HG02763 (cell line): ENCODE results near the gene CYP27C1.

Experiments used
- ATAC-seq: cut with Tn5 transposase; IDR thresholded peaks from one replicate; pipeline ENCODE4 v1.9.1; 2021; ENCODE audit warnings: mild to moderate bottlenecking, moderate library complexity; ENCODE audit not compliant: unreplicated experiment

The CYP27C1 gene

DNA sequence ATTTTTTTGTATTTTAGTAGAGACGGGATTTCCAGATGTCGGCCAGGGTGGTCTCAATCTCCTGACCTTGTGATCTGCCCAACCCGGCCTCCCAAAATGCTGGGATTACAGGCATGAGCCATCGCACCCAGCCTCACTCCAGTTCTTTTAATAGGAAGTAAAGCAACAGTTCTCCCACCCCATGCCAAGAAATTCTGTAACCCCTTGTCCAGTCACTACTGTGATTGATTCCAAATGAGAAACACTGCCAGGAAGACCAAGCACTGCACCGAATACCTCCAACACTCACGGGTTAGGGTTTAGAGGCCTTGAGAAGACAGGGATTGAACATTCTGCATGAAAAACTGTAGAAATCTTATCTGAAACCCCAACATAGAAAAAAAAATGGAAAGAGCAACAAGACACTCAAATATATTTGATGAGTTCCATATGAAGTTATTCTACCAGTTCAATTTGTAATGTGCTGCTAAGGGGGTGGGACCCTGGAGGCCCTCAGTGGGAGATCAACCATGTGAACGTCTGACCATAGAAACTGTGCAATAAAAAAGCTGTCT lies 65.0 kb downstream of the CYP27C1 start:
- no peak for ATAC-seq

DNA sequence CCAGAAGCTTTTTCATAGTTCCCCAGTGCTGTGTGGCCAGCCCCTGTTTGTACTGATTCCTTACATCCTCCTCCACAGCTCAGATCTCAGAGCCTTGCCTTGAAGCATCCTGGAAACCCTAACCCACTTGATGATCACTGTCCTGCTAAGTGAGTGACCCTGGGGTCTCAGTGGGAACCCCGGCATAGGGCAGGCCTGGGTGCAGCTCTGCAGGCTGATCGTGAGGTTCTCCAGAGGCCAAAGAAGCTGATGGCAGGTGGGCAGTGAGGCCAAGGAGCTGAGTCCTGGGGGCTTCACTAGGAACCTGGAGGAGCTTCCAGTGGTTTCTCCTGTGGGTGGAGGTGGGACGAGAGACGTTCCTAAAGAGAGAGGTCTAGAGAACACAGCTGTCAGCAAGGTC lies 65.7 kb downstream of the CYP27C1 start:
- ATAC-seq: no peak

DNA sequence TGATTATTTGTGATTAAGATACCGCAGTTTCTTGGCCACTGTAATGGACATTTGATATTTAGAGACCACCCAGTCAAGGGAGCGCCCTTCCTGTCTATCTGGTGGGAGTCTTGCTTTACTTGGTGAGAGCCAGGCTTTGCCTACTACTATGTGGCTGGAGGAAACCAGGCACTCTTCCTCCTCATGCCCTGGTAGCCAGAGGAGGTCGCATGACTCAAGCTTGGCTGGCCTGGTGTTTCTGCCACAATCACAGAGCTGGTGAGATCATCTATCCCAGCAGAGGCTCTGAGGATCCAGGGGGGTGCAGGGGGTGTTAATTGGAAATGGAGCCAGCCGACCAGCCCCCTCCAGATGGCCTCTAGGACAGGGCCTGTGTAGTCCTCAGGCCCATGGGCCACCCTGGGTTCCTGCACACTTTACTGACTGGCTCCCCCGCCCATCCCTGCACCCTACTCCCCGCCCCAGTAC lies 66.4 kb downstream of the CYP27C1 start:
- ATAC-seq: no peak

GRCh38 chr2:127150996-127151395 lies 69.1 kb downstream of the CYP27C1 start:
- ATAC-seq: no peak

- no peak for ATAC-seq
These were observed 70.7 kb downstream of the CYP27C1 start for GRCh38 chr2:127149384-127149783.

DNA sequence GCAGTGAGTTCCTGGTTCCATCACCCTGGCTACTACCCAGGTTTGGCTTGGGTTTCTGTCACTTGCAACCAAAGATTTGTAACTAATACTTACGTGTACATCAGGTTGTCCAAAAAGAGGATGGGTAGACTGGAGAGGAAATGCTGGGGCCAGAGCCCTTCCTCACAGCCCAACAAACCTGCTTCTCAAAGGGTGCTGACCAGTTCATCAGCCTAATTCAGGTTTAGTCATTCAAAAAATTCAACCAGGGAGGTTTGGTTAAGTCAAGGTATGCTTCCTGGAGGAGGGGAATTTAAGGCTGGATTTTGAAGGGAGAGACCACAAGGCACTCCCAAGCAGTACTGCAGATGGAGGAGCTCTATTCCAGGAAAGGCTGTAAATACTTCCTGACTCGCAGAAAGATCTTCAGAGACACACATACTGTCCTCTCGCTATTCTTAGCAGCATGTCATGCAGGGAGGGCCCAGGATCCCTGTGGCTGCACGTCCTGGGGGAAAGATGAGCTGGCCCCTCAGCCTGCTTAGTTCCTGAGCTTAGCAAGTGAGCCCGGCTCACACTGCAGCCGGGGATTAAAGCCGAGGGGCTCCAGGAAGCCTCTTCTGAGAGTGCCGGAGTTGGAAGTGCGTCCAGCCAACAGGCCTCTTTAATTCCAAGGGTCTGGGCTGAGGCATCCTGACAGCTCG lies 73.1 kb downstream of the CYP27C1 start:
- no peak for ATAC-seq

DNA sequence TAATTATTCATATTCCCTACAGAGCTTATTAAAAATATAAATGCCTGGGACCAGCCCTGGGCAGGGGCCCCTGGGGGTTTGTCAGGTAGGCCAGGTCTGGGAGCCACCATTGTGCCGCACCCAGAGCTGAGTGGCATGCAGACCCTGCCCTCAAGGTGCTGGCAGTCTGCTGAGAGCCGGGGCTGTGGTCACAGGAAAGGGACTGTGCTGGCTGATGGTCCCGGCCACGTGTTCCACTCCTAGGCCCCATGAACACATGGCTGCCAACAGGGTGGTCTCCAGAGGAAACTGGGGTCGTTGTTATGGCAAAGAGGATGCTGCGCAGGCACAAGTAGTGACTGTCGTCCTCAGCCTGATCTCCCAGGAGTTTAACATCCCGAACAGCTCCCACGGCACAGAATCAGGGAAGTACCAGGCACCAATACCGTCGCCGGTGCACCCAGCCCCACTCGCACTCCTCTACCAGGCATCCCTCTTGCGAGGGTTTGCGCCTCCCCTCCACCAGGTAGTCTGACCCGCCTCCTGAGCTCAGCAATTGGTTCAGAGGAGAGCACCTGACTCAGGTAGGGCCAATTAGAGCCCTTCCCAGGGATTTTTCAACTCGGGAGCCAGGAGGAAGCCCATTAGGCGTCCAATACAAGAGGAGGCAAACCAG lies 73.9 kb downstream of the CYP27C1 start:
- no peak for ATAC-seq

GRCh38 chr2:127145280-127145895 lies 74.7 kb downstream of the CYP27C1 start:
- no peak for ATAC-seq

GRCh38 chr2:127143841-127144782 lies 76.0 kb downstream of the CYP27C1 start:
- ATAC-seq: no peak

- no peak for ATAC-seq
These were observed 77.2 kb downstream of the CYP27C1 start for GRCh38 chr2:127142663-127143630.

- no peak for ATAC-seq
These were observed 79.6 kb downstream of the CYP27C1 start for GRCh38 chr2:127140538-127140937.

GRCh38 chr2:127139766-127140165 lies 80.3 kb downstream of the CYP27C1 start:
- ATAC-seq: no peak

GRCh38 chr2:127138281-127138680 lies 81.8 kb downstream of the CYP27C1 start:
- ATAC-seq: no peak

- no peak for ATAC-seq
These were observed 82.4 kb downstream of the CYP27C1 start for GRCh38 chr2:127137741-127138140.

DNA sequence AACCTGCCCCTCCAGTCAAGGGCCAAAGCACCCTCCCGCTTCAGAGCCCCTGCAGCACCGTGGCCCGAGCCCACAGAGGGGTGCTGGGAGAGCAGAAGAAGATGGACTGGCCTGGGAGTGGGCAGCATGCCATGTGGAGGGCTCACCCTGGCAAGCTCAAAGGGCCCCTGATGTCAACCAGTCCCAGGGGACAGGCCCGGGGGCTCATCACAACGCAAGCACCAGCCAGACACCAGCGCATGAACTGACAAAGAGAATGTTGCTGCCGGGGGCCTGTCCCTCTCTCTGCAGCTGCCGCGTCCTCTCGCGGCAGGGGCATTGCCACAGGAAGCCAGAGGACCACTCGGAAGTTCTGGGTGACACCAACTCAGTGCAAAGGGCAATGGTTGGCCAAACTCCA lies 82.9 kb downstream of the CYP27C1 start:
- ATAC-seq: no peak

GRCh38 chr2:127134833-127135830 lies 85.0 kb downstream of the CYP27C1 start:
- no peak for ATAC-seq

GRCh38 chr2:127134235-127134634 lies 85.9 kb downstream of the CYP27C1 start:
- no peak for ATAC-seq
